Measurements from ENCODE around the gene HMCN1.

GRCh38 chr1:185914089-185914488 is 179.9 kb downstream of the HMCN1 start:
- no peak for TF ChIP-seq POLR2A (IDR thresholded peaks at IDR 0.05)
- no peak for TF ChIP-seq CTCF (IDR thresholded peaks at IDR 0.05)

Data from thyroid gland (tissue), 4 donors.